Esophagus squamous epithelium (tissue), 5 donors: ENCODE results near the gene ADAM17. TPM values are rescaled to one million over a fixed set of nuclear protein-coding genes. Genes with fewer than 3 reads are reported as not detected.

Experiments
- DNase-seq: peaks from one replicate; lab custom pipeline; 2025; lab: John Stamatoyannopoulos, UW
- H3K27ac ChIP-seq, 4 donors: fragments of 200-600 bp; sonication (generic); one replicate each; pipeline ENCODE4 v1.5.1; 2016 to 2019; ENCODE audit warnings: mild to moderate bottlenecking in 1 of 4
- H3K27me3 ChIP-seq, 4 donors: fragments of 200-600 bp; sonication (generic); 1 replicate in 3 of 4; 2 replicates in 1 of 4; pipeline versions ENCODE4 v1.5.1 to v1.6.0; 2017 to 2021; ENCODE audit warnings: antibody characterized with exemption in 1 of 4
- H3K36me3 ChIP-seq, 3 donors: fragments of 200-600 bp; sonication (generic); one replicate each; pipeline ENCODE4 v1.5.1; 2016 to 2019
- H3K4me1 ChIP-seq, 3 donors: fragments of 200-600 bp; sonication (generic); one replicate each; pipeline ENCODE4 v1.5.1; 2017 to 2019
- H3K4me3 ChIP-seq, 4 donors: fragments of 200-600 bp; sonication (generic); 1 replicate in 3 of 4; 2 replicates in 1 of 4; pipeline ENCODE4 v1.5.1; 2016 to 2019; ENCODE audit warnings: mild to moderate bottlenecking in 2 of 4, moderate library complexity in 1 of 4
- H3K9me3 ChIP-seq, 3 donors: fragments of 200-600 bp; sonication (generic); one replicate each; pipeline ENCODE4 v1.5.1; 2016 to 2019
- POLR2A ChIP-seq, 4 donors: fragments of 450-650 bp; IDR thresholded peaks; one replicate each; pipeline ENCODE4 v1.6.1; 2017; ENCODE audit warnings: antibody characterized with exemption in 4 of 4, mild to moderate bottlenecking in 4 of 4, moderate library complexity in 3 of 4
- WGBS, 2 donors: methylation state at CpG; one replicate each; pipeline ENCODE4 v1.1.5; 2018; 5-methylcytosine and 5-hydroxymethylcytosine counted together
- intact Hi-C: fragments of 100-400 bp; cut with DNase I; formaldehyde crosslinking; loops from one replicate; pipeline ENCODE4 v1.15.0; 2022
- total RNA-seq, 4 donors: library from RNA; depleted of rRNA; stranded (reverse); fragments of >200 nt; gene quantifications; one replicate each; pipeline ENCODE4 v1.1.0, GENCODE V29; 2016
- TF ChIP-seq, protein P1 (sequence below), 6 experiments: fragments of 450-650 bp in 4 of 6; fragments of 200-600 bp in 2 of 6; sonication (generic) in 2 of 6; IDR thresholded peaks; one replicate each; pipeline ENCODE4 v1.5.1; 2016 to 2019; ENCODE audit warnings: antibody characterized with exemption in 6 of 6, mild to moderate bottlenecking in 4 of 6, moderate library complexity in 4 of 6
- donor health status: DM: yes; HTN: yes; CAD: no.

ADAM17 gene
- total RNA-seq, 4 donors from 2014 or later: 21.5 to 38.9 (median 29.2) TPM

GRCh38 chr2:9548506-9548905 is 7.1 kb downstream of the ADAM17 start:
- Histone ChIP-seq H3K4me1 (peaks cover 35 to 91% (median 48%) of the 10 kb centered on the region in 3 donors), H3K36me3 (no peaks in the 10 kb centered on the region), H3K27me3 (no peaks in the 10 kb centered on the region), H3K9me3 (no peaks in the 10 kb centered on the region), H3K4me3 (peak overlapping the region in 1 of 4 donors; percentile 19), H3K27ac (peak overlapping the region in 3 of 4 donors; percentile 9 to 31 (median 30))
- DNase-seq: no peak
- no peak for TF ChIP-seq POLR2A (IDR thresholded peaks at IDR 0.05)
- TF ChIP-seq, protein P1, sequence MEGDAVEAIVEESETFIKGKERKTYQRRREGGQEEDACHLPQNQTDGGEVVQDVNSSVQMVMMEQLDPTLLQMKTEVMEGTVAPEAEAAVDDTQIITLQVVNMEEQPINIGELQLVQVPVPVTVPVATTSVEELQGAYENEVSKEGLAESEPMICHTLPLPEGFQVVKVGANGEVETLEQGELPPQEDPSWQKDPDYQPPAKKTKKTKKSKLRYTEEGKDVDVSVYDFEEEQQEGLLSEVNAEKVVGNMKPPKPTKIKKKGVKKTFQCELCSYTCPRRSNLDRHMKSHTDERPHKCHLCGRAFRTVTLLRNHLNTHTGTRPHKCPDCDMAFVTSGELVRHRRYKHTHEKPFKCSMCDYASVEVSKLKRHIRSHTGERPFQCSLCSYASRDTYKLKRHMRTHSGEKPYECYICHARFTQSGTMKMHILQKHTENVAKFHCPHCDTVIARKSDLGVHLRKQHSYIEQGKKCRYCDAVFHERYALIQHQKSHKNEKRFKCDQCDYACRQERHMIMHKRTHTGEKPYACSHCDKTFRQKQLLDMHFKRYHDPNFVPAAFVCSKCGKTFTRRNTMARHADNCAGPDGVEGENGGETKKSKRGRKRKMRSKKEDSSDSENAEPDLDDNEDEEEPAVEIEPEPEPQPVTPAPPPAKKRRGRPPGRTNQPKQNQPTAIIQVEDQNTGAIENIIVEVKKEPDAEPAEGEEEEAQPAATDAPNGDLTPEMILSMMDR (IDR thresholded peaks at IDR 0.05): no peak
- 61 to 67% methylated on average over 2 of the region's 2 CpGs for WGBS, 2 donors
- intact Hi-C loops: no loop called here

GRCh38 chr2:9547262-9547991 is 8.2 kb downstream of the ADAM17 start:
- TF ChIP-seq, protein P1 (IDR thresholded peaks at IDR 0.05): no peak
- no peak for TF ChIP-seq POLR2A (IDR thresholded peaks at IDR 0.05)
- no peaks in the 10 kb centered on the region for H3K27me3 ChIP-seq
- H3K36me3 ChIP-seq: peaks cover 0 to 10% (median 0%) of the 10 kb centered on the region in 3 donors
- H3K4me3 ChIP-seq: no peak overlapping the region
- no peaks in the 10 kb centered on the region for H3K9me3 ChIP-seq
- 74 to 77% methylated on average over 5 of the region's 5 CpGs for WGBS, 2 donors
- no peak overlapping the region for H3K27ac ChIP-seq
- intact Hi-C loops: no loop called here
- peaks cover 27 to 85% (median 38%) of the 10 kb centered on the region in 3 donors for H3K4me1 ChIP-seq
- no peak for DNase-seq

DNA sequence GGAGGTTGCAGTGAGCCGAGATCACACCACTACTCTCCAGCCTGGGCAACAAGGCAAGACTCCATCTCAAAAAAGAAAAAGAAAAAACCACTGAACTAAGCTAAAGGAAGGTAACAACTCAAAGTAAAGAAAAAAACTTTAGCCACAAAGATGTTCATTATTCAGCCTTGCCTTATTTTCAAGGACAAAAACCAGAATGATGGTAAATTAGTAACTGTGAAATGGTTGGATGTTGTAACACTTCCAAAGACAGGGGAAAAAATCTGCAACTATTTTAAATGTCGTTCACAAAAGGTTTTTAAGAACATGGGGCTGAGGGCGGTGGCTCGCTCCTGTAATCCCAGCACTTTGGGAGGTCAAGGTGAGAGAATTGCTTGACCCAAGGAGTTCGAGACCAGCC is 10.1 kb downstream of the ADAM17 start:
- TF ChIP-seq POLR2A (IDR thresholded peaks at IDR 0.05): no peak
- TF ChIP-seq, protein P1 (IDR thresholded peaks at IDR 0.05): no peak
- no peak for DNase-seq
- Histone ChIP-seq H3K4me1 (peaks cover 14 to 65% (median 22%) of the 10 kb centered on the region in 3 donors), H3K36me3 (peaks cover 0 to 28% (median 0%) of the 10 kb centered on the region in 3 donors), H3K9me3 (no peaks in the 10 kb centered on the region), H3K27ac (peak overlapping the region in 1 of 4 donors; percentile 22), H3K4me3 (no peak overlapping the region), H3K27me3 (no peaks in the 10 kb centered on the region)
- intact Hi-C loops: no loop called here
- 88 to 91% methylated on average over 5 of the region's 5 CpGs for WGBS, 2 donors

GRCh38 chr2:9543557-9543956 is 12.1 kb downstream of the ADAM17 start:
- H3K27ac ChIP-seq: no peak overlapping the region
- peaks cover 7 to 64% (median 19%) of the 10 kb centered on the region in 3 donors for H3K4me1 ChIP-seq
- no peak for DNase-seq
- no peaks in the 10 kb centered on the region for H3K9me3 ChIP-seq
- 32 to 50% methylated on average over 1 of the region's 1 CpG for WGBS, 2 donors
- intact Hi-C loops: no loop called here
- H3K36me3 ChIP-seq: peaks cover 0 to 28% (median 0%) of the 10 kb centered on the region in 3 donors
- no peaks in the 10 kb centered on the region for H3K27me3 ChIP-seq
- TF ChIP-seq, protein P1 (IDR thresholded peaks at IDR 0.05): no peak
- no peak for TF ChIP-seq POLR2A (IDR thresholded peaks at IDR 0.05)
- no peak overlapping the region for H3K4me3 ChIP-seq

- 61 to 73% methylated on average over 5 of the region's 5 CpGs for WGBS, 2 donors
These were observed 16.1 kb downstream of the ADAM17 start for GRCh38 chr2:9539531-9539930.

More at GRCh38 chr2:9539531-9539930, 16.1 kb downstream of the ADAM17 start:
- Histone ChIP-seq H3K27ac (peak overlapping the region in 2 of 4 donors; percentile 33 to 57), H3K27me3 (no peaks in the 10 kb centered on the region), H3K36me3 (peaks cover 0 to 50% (median 0%) of the 10 kb centered on the region in 3 donors), H3K4me3 (no peak overlapping the region), H3K9me3 (no peaks in the 10 kb centered on the region), H3K4me1 (peaks cover 0 to 39% (median 6%) of the 10 kb centered on the region in 3 donors)
- TF ChIP-seq, protein P1 (IDR thresholded peaks at IDR 0.05): no peak
- TF ChIP-seq POLR2A (IDR thresholded peaks at IDR 0.05): no peak
- no peak for DNase-seq
- intact Hi-C loops: no loop called here
